Measurements from ENCODE around the gene HOXC6.

DNA sequence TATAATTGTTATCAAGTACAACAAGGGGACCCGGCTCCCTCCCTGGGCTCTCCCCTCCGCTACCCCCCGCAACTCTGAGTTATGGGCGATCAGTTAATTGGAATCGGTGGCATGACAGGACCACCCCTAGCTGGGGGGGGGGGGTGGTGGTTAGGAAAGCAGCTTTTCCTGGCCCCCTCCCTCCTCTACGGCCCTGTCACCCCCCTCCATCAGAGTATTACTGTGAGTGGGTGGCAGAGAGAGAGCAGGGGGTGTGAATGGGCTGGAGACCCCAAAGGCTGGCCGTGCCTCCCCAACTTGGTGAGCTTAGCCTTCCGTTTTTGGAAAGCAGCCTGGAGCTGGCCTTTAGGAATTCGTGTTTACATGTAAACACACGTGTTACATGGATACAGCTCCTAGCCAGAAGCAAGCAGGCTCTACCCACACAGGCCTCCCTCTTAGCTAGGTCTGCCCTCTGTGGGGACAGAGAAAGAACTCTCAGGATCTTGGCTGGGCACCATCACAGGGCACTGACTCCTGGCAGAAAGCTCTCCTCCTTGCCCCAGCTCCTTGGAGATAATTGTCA is 24.3 kb downstream of the HOXC6 start:
- TF ChIP-seq, protein P1, sequence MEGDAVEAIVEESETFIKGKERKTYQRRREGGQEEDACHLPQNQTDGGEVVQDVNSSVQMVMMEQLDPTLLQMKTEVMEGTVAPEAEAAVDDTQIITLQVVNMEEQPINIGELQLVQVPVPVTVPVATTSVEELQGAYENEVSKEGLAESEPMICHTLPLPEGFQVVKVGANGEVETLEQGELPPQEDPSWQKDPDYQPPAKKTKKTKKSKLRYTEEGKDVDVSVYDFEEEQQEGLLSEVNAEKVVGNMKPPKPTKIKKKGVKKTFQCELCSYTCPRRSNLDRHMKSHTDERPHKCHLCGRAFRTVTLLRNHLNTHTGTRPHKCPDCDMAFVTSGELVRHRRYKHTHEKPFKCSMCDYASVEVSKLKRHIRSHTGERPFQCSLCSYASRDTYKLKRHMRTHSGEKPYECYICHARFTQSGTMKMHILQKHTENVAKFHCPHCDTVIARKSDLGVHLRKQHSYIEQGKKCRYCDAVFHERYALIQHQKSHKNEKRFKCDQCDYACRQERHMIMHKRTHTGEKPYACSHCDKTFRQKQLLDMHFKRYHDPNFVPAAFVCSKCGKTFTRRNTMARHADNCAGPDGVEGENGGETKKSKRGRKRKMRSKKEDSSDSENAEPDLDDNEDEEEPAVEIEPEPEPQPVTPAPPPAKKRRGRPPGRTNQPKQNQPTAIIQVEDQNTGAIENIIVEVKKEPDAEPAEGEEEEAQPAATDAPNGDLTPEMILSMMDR (IDR thresholded peaks at IDR 0.05): no peak
- TF ChIP-seq EP300 (IDR thresholded peaks at IDR 0.05; ENCODE audit: low read depth): no peak
- TF ChIP-seq POLR2A (IDR thresholded peaks at IDR 0.05): no peak
- no peak for TF ChIP-seq POLR2AphosphoS5 (IDR thresholded peaks at IDR 0.05)
